GM19328 (cell line): ENCODE measurements around the gene RSPH1.

ENCODE experiments used
- ATAC-seq: cut with Tn5 transposase; IDR thresholded peaks from one replicate; pipeline ENCODE4 v1.9.1; 2021; ENCODE audit warnings: mild to moderate bottlenecking, moderate library complexity; ENCODE audit not compliant: unreplicated experiment

RSPH1 gene

GRCh38 chr21:42513985-42514882 is 18.2 kb upstream of the RSPH1 start:
- no peak for ATAC-seq

GRCh38 chr21:42513151-42513984 is 17.3 kb upstream of the RSPH1 start, which contains the start of gene SLC37A1:
TSS of gene SLC37A1 (plus strand) at chr21:42513852. CDS start at chr21:42518455, 4,603 bp downstream.
- no peak for ATAC-seq

- no peak for ATAC-seq
Observed at GRCh38 chr21:42512346-42513034, 16.5 kb upstream of the RSPH1 start.

- ATAC-seq = no peak
Observed at GRCh38 chr21:42509244-42509643, 13.2 kb upstream of the RSPH1 start.

- no peak for ATAC-seq
Observed at GRCh38 chr21:42508371-42508770, 12.3 kb upstream of the RSPH1 start.

GRCh38 chr21:42507418-42507817 is 11.4 kb upstream of the RSPH1 start:
- no peak for ATAC-seq

GRCh38 chr21:42505090-42505726 is 9.2 kb upstream of the RSPH1 start:
- peak; percentile 57 for ATAC-seq

GRCh38 chr21:42503711-42504110 is 7.7 kb upstream of the RSPH1 start:
- no peak for ATAC-seq

GRCh38 chr21:42500736-42501135 is 4.7 kb upstream of the RSPH1 start:
- ATAC-seq = no peak

- ATAC-seq = no peak
Observed at GRCh38 chr21:42500225-42500624, 4.2 kb upstream of the RSPH1 start.

- no peak for ATAC-seq
Observed at GRCh38 chr21:42499444-42500112, 3.6 kb upstream of the RSPH1 start.

- no peak for ATAC-seq
Observed at GRCh38 chr21:42498012-42498411, 2.0 kb upstream of the RSPH1 start.

GRCh38 chr21:42496839-42497202 is 797 bp upstream of the RSPH1 start:
- ATAC-seq = no peak

- ATAC-seq = no peak
Observed at GRCh38 chr21:42495765-42496119, 282 bp downstream of the RSPH1 start.

- ATAC-seq = no peak
Observed at GRCh38 chr21:42495027-42495426, 997 bp downstream of the RSPH1 start.

- ATAC-seq = no peak
Observed at GRCh38 chr21:42493109-42494060, 2.6 kb downstream of the RSPH1 start.

- ATAC-seq = no peak
Observed at GRCh38 chr21:42492201-42492600, 3.8 kb downstream of the RSPH1 start.

GRCh38 chr21:42491328-42491727 is 4.7 kb downstream of the RSPH1 start:
- no peak for ATAC-seq

- no peak for ATAC-seq
Observed at GRCh38 chr21:42490720-42491119, 5.3 kb downstream of the RSPH1 start.
